CD14-positive monocyte (primary cell): ENCODE data around the gene ERVH48-1. TPM values are rescaled to one million over a fixed set of nuclear protein-coding genes. Genes with fewer than 3 reads are reported as not detected.
A peak's percentile ranks its signal among the peaks of the same experiment; 100 is the strongest.

Experiments
- DNase-seq, 3 donors: peaks; one replicate each; pipeline ENCODE4 v3.0.0-alpha.2; 2011 to 2022
- H2AFZ ChIP-seq: 2 replicates; pipeline ENCODE4 v1.6.0; 2012; ENCODE audit warnings: mild to moderate bottlenecking, low read depth, low read length, inconsistent platforms; ENCODE audit not compliant: insufficient read depth, poor library complexity, severe bottlenecking
- H3K27ac ChIP-seq, 2 donors: 1 replicate in 1 of 2; 2 replicates in 1 of 2; pipeline ENCODE4 v1.5.1; 2012 to 2013; ENCODE audit warnings: low read length in 2 of 2, control low read depth in 1 of 2, inconsistent platforms in 1 of 2, low read depth in 1 of 2, mild to moderate bottlenecking in 1 of 2
- H3K27me3 ChIP-seq, 2 donors: one replicate each; pipeline versions ENCODE4 v1.6.0 to v1.6.1; 2011 to 2013; ENCODE audit warnings: low read length in 2 of 2; ENCODE audit not compliant: control insufficient read depth in 2 of 2, insufficient read depth in 2 of 2
- H3K36me3 ChIP-seq, 2 donors: replicated peaks in 1 of 2; 1 replicate in 1 of 2; 2 replicates in 1 of 2; pipeline versions ENCODE4 v1.5.1 to v1.6.1; 2012 to 2013; ENCODE audit warnings: low read length in 2 of 2, control low read depth in 1 of 2, inconsistent platforms in 1 of 2, mild to moderate bottlenecking in 1 of 2; ENCODE audit not compliant: insufficient read depth in 2 of 2, control insufficient read depth in 1 of 2
- H3K4me1 ChIP-seq, 2 donors: 1 replicate in 1 of 2; 2 replicates in 1 of 2; pipeline versions ENCODE4 v1.5.1 to v1.6.1; 2012 to 2013; ENCODE audit warnings: low read length in 2 of 2, control low read depth in 1 of 2, inconsistent platforms in 1 of 2, mild to moderate bottlenecking in 1 of 2, moderate library complexity in 1 of 2; ENCODE audit not compliant: insufficient read depth in 2 of 2, control insufficient read depth in 1 of 2
- H3K4me2 ChIP-seq: replicated peaks from 2 replicates; pipeline ENCODE3; 2012; ENCODE audit warnings: low read length, moderate library complexity, mild to moderate bottlenecking; ENCODE audit not compliant: poor library complexity, severe bottlenecking; ENCODE audit errors: extremely low read depth
- H3K4me3 ChIP-seq, 3 experiments: fragments of 200-600 bp in 1 of 3; sonication (generic) in 1 of 3; replicated peaks in 1 of 3; 1 replicate in 2 of 3; 2 replicates in 1 of 3; pipeline ENCODE4 v1.5.1; 2011 to 2013; ENCODE audit warnings: low read length in 3 of 3, mild to moderate bottlenecking in 3 of 3, control low read depth in 2 of 3, low read depth in 2 of 3, inconsistent platforms in 1 of 3, moderate library complexity in 1 of 3
- H3K79me2 ChIP-seq: 2 replicates; pipeline ENCODE4 v1.6.0; 2012; ENCODE audit warnings: mild to moderate bottlenecking, control low read depth, inconsistent platforms, low read length, moderate library complexity; ENCODE audit not compliant: insufficient read depth
- H3K9ac ChIP-seq: 2 replicates; pipeline ENCODE4 v1.6.0; 2017; ENCODE audit warnings: low read length, mild to moderate bottlenecking; ENCODE audit not compliant: insufficient read depth, poor library complexity, severe bottlenecking
- H3K9me3 ChIP-seq, 2 donors: replicated peaks in 1 of 2; 1 replicate in 1 of 2; 2 replicates in 1 of 2; pipeline versions ENCODE4 v1.5.1 to v1.6.1; 2012 to 2013; ENCODE audit warnings: low read length in 2 of 2, control low read depth in 1 of 2; ENCODE audit not compliant: control insufficient read depth in 1 of 2, insufficient read depth in 1 of 2
- H4K20me1 ChIP-seq: 2 replicates; pipeline ENCODE4 v1.6.0; 2012; ENCODE audit warnings: mild to moderate bottlenecking, low read length, control low read depth, moderate library complexity; ENCODE audit not compliant: insufficient read depth
- H3K27ac Mint-ChIP-seq, 7 donors: one replicate each; pipeline ENCODE4 v1.8.0; 2020; ENCODE audit warnings: mild to moderate bottlenecking in 7 of 7, mixed read lengths in 7 of 7, moderate library complexity in 6 of 7, inconsistent platforms in 2 of 7
- H3K27me3 Mint-ChIP-seq, 3 donors: one replicate each; pipeline ENCODE4 v1.8.0; 2021 to 2022; ENCODE audit warnings: low read depth in 3 of 3, mild to moderate bottlenecking in 3 of 3, mixed read lengths in 3 of 3, moderate library complexity in 3 of 3, inconsistent platforms in 1 of 3
- H3K36me3 Mint-ChIP-seq, 2 donors: one replicate each; pipeline ENCODE4 v1.8.0; 2020; ENCODE audit warnings: mixed read lengths in 2 of 2, inconsistent platforms in 1 of 2, mild to moderate bottlenecking in 1 of 2
- H3K4me1 Mint-ChIP-seq: one replicate; pipeline ENCODE4 v1.8.0; 2020; ENCODE audit warnings: mild to moderate bottlenecking, mixed read lengths
- H3K4me3 Mint-ChIP-seq, 2 donors: one replicate each; pipeline ENCODE4 v1.8.0; 2020; ENCODE audit warnings: mild to moderate bottlenecking in 2 of 2, mixed read lengths in 2 of 2, moderate library complexity in 1 of 2
- H3K9me3 Mint-ChIP-seq, 7 donors: one replicate each; pipeline ENCODE4 v1.8.0; 2020 to 2022; ENCODE audit warnings: mixed read lengths in 7 of 7, mild to moderate bottlenecking in 6 of 7, moderate library complexity in 6 of 7, inconsistent platforms in 2 of 7
- WGBS: methylation state at CpG from one replicate; pipeline ENCODE4 v1.1.5; 2013; ENCODE audit warnings: missing lambda C conversion rate; ENCODE audit not compliant: insufficient coverage; 5-methylcytosine and 5-hydroxymethylcytosine counted together
- intact Hi-C, 2 donors: fragments of 100-400 bp; cut with micrococcal nuclease; formaldehyde crosslinking; loops; one replicate each; pipeline versions ENCODE4 v1.15.0 to v1.15.1; 2023
- polyA plus RNA-seq, 3 donors: library from polyadenylated mRNA; depleted of rRNA in 1 of 3; unstranded in 2 of 3; stranded (reverse) in 1 of 3; fragments of 300-500 nt in 2 of 3; fragments of >200 nt in 1 of 3; fragmentation: Illumina TruSeq in 2 of 3; gene quantifications; 1 replicate in 2 of 3; 2 replicates in 1 of 3; pipeline ENCODE4 v1.2.3, GENCODE V29; 2012 to 2021
- TF ChIP-seq, protein P1 (sequence below): fragments of 200-600 bp; IDR thresholded peaks from one replicate; pipeline ENCODE4 v1.8.0; 2022; ENCODE audit warnings: antibody characterized with exemption, mild to moderate bottlenecking

Gene ERVH48-1
- polyA plus RNA-seq, 3 donors = not detected

DNA sequence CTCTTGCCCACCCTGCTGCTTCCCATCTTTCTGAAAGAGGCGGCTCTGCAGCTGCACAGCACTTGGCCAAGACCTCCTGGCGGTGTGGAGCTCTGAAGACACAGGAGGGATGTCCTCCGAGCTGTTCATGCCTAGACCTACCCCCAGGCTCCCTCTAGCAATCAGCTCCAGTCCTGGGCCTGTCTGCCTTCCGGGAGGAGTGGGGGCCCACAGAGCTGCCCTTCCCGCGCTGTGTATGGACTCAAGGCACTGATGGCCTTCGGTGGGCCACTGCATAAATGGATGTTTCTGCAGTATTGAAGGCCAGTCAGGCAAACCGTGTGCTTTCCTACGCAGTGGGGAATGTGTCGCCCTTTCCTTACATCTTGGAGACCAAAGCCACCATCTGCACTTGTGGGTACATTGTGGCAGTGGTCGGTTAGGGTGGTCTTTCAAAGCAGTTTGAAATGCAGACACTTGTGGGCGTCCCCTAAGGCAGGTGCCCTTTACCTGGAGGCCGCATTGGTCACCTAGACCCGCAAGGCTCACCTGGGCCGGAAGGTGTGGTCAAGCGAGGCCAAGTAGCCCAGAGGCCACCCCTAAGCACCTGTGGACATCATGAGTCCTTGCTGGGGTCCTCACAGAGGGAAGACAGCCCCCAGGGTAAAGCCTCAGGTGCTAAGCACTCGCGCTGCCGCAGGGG lies 48.0 kb upstream of the ERVH48-1 start:
- Histone ChIP-seq H3K9me3 (no peaks in the 10 kb centered on the region), H4K20me1 (no peaks in the 10 kb centered on the region), H2AFZ (peak overlapping the region; percentile 99), H3K79me2 (peaks cover 32% of the 10 kb centered on the region), H3K27ac (peak overlapping the region; percentile 34 to 90), H3K4me2 (peak overlapping the region; percentile 87), H3K36me3 (peaks cover 0 to under 1% of the 10 kb centered on the region in 2 donors), H3K4me3 (peak overlapping the region; percentile 54 to 89 (median 60)), H3K4me1 (peaks cover 13 to 21% of the 10 kb centered on the region in 2 donors), H3K9ac (peak overlapping the region; percentile 79), H3K27me3 (no peaks in the 10 kb centered on the region)
- H3K27me3 Mint-ChIP-seq = peaks cover 0 to 2% (median 1%) of the 10 kb centered on the region in 3 donors
- H3K9me3 Mint-ChIP-seq = no peaks in the 10 kb centered on the region
- intact Hi-C loops = loop anchor here (5.0 to 10.0 kb wide), 2 partner anchors 96 to 741 kb away; partner anchors contain the start of genes WDR4 (in 2 of the 2) and PDXK (in 1 of the 2)
- H3K27ac Mint-ChIP-seq = peak overlapping the region in 6 of 7 donors; percentile 50 to 84 (median 80)
- TF ChIP-seq, protein P1, sequence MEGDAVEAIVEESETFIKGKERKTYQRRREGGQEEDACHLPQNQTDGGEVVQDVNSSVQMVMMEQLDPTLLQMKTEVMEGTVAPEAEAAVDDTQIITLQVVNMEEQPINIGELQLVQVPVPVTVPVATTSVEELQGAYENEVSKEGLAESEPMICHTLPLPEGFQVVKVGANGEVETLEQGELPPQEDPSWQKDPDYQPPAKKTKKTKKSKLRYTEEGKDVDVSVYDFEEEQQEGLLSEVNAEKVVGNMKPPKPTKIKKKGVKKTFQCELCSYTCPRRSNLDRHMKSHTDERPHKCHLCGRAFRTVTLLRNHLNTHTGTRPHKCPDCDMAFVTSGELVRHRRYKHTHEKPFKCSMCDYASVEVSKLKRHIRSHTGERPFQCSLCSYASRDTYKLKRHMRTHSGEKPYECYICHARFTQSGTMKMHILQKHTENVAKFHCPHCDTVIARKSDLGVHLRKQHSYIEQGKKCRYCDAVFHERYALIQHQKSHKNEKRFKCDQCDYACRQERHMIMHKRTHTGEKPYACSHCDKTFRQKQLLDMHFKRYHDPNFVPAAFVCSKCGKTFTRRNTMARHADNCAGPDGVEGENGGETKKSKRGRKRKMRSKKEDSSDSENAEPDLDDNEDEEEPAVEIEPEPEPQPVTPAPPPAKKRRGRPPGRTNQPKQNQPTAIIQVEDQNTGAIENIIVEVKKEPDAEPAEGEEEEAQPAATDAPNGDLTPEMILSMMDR = no peak
- WGBS = 74% methylated on average over 18 of the region's 19 CpGs
- H3K4me1 Mint-ChIP-seq = peaks cover 19% of the 10 kb centered on the region
- H3K4me3 Mint-ChIP-seq = peak overlapping the region; percentile 66 to 69
- H3K36me3 Mint-ChIP-seq = peaks cover 4 to 10% of the 10 kb centered on the region in 2 donors
- peak in 1 of 3 donors; percentile 16 for DNase-seq

DNA sequence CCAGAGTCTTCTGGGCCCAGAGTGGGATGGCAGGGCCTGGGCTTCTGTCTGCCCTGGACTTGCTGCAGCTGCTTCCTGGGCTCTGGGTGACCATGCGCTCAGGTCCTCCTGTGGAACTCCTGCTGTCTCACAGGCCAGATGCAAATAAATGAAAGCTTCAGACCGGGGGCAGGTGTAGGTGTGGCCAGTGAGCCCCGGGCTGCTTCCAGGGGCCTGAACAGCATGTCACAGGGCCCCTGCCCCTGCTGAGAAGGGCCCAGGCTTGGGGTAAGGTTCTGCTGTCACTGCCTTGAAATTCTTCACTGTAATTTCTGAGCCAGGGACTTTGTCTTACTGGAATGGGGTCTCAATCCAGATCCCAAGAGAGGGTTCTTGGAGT lies 46.5 kb upstream of the ERVH48-1 start:
- Mint-ChIP-seq H3K27me3 (peaks cover 0 to 2% (median 1%) of the 10 kb centered on the region in 3 donors), H3K4me1 (peaks cover 15% of the 10 kb centered on the region), H3K27ac (no peak overlapping the region), H3K4me3 (no peak overlapping the region), H3K9me3 (no peaks in the 10 kb centered on the region), H3K36me3 (peaks cover 0 to 5% of the 10 kb centered on the region in 2 donors)
- DNase-seq = no peak
- Histone ChIP-seq H4K20me1 (no peaks in the 10 kb centered on the region), H3K27me3 (no peaks in the 10 kb centered on the region), H3K4me3 (no peak overlapping the region), H3K36me3 (no peaks in the 10 kb centered on the region), H3K9ac (no peak overlapping the region), H3K79me2 (peaks cover 17% of the 10 kb centered on the region), H3K9me3 (no peaks in the 10 kb centered on the region), H3K27ac (no peak overlapping the region), H2AFZ (no peak overlapping the region), H3K4me1 (peaks cover 13 to 21% of the 10 kb centered on the region in 2 donors), H3K4me2 (no peak overlapping the region)
- TF ChIP-seq, protein P1 = no peak
- intact Hi-C loops = loop anchor here (5.0 to 10.0 kb wide), 2 partner anchors 95 to 743 kb away; partner anchors contain the start of genes WDR4 (in 2 of the 2) and PDXK (in 1 of the 2)
- WGBS = 88% methylated on average over 3 of the region's 3 CpGs
